K562 (cell line): ENCODE results near the gene LGALS8.

Source experiments
- CREB1 ChIP-seq, 2 experiments: sonication (generic) in 1 of 2; formaldehyde crosslinking in 1 of 2; IDR thresholded peaks; 2 replicates each; pipeline versions ENCODE4 v1.6.1 to v1.8.0; 2012 to 2022; ENCODE audit warnings: inconsistent platforms in 1 of 2, mild to moderate bottlenecking in 1 of 2, missing genetic modification reagents in 1 of 2, moderate library complexity in 1 of 2
- EZH2 ChIP-seq: IDR thresholded peaks from 2 replicates; pipeline ENCODE4 v1.6.1; 2012; ENCODE audit warnings: low read depth, mild to moderate bottlenecking, inconsistent platforms, low read length, borderline replicate concordance
- MBD2 ChIP-seq: sonication (generic); IDR thresholded peaks from 2 replicates; pipeline ENCODE4 v1.6.1; 2016; ENCODE audit warnings: low read depth, borderline replicate concordance
- NR2C1 ChIP-seq, 2 experiments: fragments of 450-650 bp; IDR thresholded peaks; 2 replicates each; pipeline ENCODE4 v1.6.1; 2017; ENCODE audit warnings: mild to moderate bottlenecking in 2 of 2, antibody characterized with exemption in 1 of 2, inconsistent platforms in 1 of 2, missing compliant biosample characterization in 1 of 2, missing genetic modification characterization in 1 of 2
- POLR2AphosphoS2 ChIP-seq: IDR thresholded peaks from 2 replicates; pipeline ENCODE4 v1.6.1; 2012; ENCODE audit warnings: low read length, improper control_type of control experiment
- POLR2AphosphoS5 ChIP-seq: IDR thresholded peaks from 2 replicates; pipeline ENCODE4 v1.6.1; 2011; ENCODE audit warnings: mild to moderate bottlenecking, low read depth, low read length, moderate library complexity; ENCODE audit not compliant: control insufficient read depth, insufficient read depth
- RAD21 ChIP-seq, 2 experiments: fragments of 250-450 bp in 1 of 2; fragments of 450-650 bp in 1 of 2; sonication (Bioruptor Pico) in 1 of 2; formaldehyde crosslinking in 1 of 2; IDR thresholded peaks in 1 of 2; conservative IDR thresholded peaks in 1 of 2; 2 replicates each; pipeline versions ENCODE4 v1.4.0 to v1.8.0; 2020 to 2022; ENCODE audit warnings: mild to moderate bottlenecking in 2 of 2, moderate library complexity in 1 of 2
- SIN3A ChIP-seq, 2 experiments: fragments of 150-350 bp in 1 of 2; IDR thresholded peaks; 2 replicates each; pipeline ENCODE4 v1.6.1; 2011 to 2016; ENCODE audit warnings: borderline replicate concordance in 2 of 2, low read depth in 2 of 2, low read length in 2 of 2, mild to moderate bottlenecking in 2 of 2, moderate library complexity in 2 of 2; ENCODE audit not compliant: control insufficient read depth in 1 of 2
- TCF7L2 ChIP-seq: fragments of 150-350 bp; IDR thresholded peaks from 2 replicates; pipeline ENCODE4 v1.6.1; 2016; ENCODE audit warnings: low read depth, mild to moderate bottlenecking, low read length, moderate library complexity
- ZBTB1 ChIP-seq: sonication (generic); formaldehyde crosslinking; IDR thresholded peaks from 2 replicates; pipeline ENCODE4 v1.8.1; 2023; ENCODE audit warnings: missing genetic modification reagents, low read depth, mild to moderate bottlenecking, borderline replicate concordance
- ZKSCAN1 ChIP-seq: fragments of 150-350 bp; IDR thresholded peaks from 2 replicates; pipeline ENCODE4 v1.6.1; 2016; ENCODE audit warnings: low read depth, low read length
- ZNF212 ChIP-seq: fragments of 450-650 bp; formaldehyde crosslinking; IDR thresholded peaks from 2 replicates; pipeline ENCODE4 v1.4.0; 2020; ENCODE audit warnings: mild to moderate bottlenecking
- ZNF785 ChIP-seq: fragments of 250-450 bp; sonication (Bioruptor Pico); IDR thresholded peaks from 2 replicates; pipeline ENCODE4 v1.4.0; 2020; ENCODE audit warnings: mild to moderate bottlenecking

- TF ChIP-seq NR2C1 (IDR thresholded peaks at IDR 0.05) (no peak), NR2C1 (tag; IDR thresholded peaks at IDR 0.05) (no peak), ZNF785 (CRISPR knock-in tag) (no peak), ZNF212 (CRISPR knock-in tag) (no peak), SIN3A (IDR thresholded peaks at IDR 0.05; ENCODE audit: borderline replicate concordance in 2 of 2, control insufficient read depth in 1 of 2, low read depth in 2 of 2, low read length in 2 of 2) (no peak), EZH2 (no peak), POLR2AphosphoS2 (no peak), ZKSCAN1 (no peak), TCF7L2 (no peak), MBD2 (no peak), RAD21 (CRISPR knock-in tag; conservative IDR thresholded peaks at IDR 0.05 in 1 of 2, IDR thresholded peaks at IDR 0.05 in 1 of 2) (no peak), ZBTB1 (CRISPR knock-in tag) (no peak), POLR2AphosphoS5 (no peak), CREB1 (IDR thresholded peaks at IDR 0.05) (no peak), CREB1 (CRISPR knock-in tag; IDR thresholded peaks at IDR 0.05) (no peak)
Observed at GRCh38 chr1:236515443-236515958, 8.3 kb upstream of the LGALS8 start.
